GM18870 (cell line): ENCODE measurements around the gene RUVBL1.

Experiments
- ATAC-seq: cut with Tn5 transposase; IDR thresholded peaks from one replicate; pipeline ENCODE4 v1.9.1; 2021; ENCODE audit warnings: moderate library complexity; ENCODE audit not compliant: unreplicated experiment

The RUVBL1 gene

GRCh38 chr3:128143496-128143895 lies 19.9 kb upstream of the RUVBL1 start:
- no peak for ATAC-seq

- no peak for ATAC-seq
Observed at GRCh38 chr3:128133273-128133883, 9.8 kb upstream of the RUVBL1 start.

DNA sequence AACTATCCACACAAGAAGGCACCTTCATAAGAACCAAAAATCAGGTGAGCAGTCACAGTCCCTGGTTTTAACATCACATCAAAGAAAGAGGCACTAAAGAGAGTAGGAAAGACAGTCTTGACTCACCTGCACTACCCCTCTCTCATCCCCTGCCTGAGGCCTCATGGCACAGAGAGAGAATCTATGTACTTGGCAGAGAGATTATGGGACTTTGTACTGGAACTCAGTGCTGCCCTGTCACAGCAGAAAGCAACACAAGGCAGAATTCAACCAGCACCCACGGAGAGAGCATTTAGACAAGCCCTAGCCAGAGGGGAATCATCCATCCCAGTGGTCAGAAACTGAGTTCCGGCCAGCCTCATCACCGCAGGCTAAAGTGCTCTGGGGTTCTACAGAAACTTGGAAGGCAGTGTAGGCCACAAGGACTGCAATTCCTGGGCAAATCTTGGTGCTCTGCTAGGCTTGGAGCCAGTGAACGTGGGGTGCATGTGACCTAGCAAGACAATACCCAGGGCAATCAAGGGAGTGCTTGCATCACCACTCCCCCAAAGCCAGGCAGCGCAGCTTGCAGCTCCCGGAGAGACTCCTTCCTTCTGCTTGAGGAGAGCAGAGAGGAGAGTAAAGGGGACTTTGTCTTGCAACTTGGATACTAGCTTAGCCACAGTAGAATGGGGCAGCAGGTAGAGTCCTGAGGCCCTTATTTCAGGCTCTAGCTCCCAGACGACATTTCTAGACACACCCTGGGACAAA lies 8.5 kb upstream of the RUVBL1 start:
- ATAC-seq, result no peak

DNA sequence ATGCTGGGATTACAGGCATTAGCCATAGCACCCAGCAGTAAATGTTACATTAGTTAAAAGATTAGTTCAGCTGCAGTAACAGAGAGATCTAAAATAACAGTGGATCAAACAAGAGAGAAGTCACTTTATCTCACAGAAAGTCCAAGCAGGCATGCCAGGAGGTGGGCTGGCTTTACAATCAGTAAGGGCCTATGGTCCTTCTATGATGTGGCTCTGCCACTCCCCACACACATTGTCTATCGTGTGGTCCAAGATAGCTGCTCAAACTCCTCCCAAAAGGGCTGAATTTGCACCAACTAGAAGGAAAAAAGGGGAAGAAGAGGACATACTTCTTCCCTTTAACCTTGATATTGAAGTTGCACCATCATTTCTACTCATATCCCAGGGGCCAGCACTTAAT lies 4.6 kb upstream of the RUVBL1 start:
- ATAC-seq, result no peak

GRCh38 chr3:128127236-128127635 lies 3.6 kb upstream of the RUVBL1 start:
- ATAC-seq, result no peak

- ATAC-seq, result no peak
Observed at GRCh38 chr3:128123156-128123537, 465 bp downstream of the RUVBL1 start.

- no peak for ATAC-seq
Observed at GRCh38 chr3:128122013-128122412, 1.6 kb downstream of the RUVBL1 start.

GRCh38 chr3:128113817-128114794 lies 9.5 kb downstream of the RUVBL1 start:
- ATAC-seq, result no peak

- ATAC-seq, result no peak
Observed at GRCh38 chr3:128112357-128112968, 11.1 kb downstream of the RUVBL1 start.

GRCh38 chr3:128111147-128111546 lies 12.5 kb downstream of the RUVBL1 start:
- no peak for ATAC-seq

GRCh38 chr3:128107834-128108233 lies 15.8 kb downstream of the RUVBL1 start:
- no peak for ATAC-seq

DNA sequence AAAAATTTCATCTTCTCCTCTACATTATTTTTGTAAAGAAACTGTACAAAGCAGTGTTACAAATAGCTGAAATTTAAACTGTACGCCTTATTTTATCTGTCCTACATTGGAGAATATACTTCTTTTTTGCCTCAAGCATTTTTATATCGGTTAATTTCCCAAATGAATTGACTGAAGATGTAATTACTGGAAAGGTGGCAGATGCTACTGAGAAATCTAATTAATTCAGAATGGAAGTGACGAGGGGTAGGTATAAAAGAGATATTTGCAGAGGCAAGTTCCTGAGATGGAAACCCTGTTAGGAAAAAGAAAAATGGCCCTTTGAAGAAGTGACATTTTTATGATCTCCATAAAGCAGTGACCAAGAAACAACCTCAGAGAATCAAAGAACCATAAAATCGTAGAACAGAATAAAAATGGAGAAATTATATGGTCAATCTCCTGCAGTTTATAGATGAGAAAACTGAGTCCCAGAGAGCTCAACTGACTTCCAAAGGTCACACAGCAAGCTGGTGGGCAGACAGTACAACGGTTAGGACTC lies 20.4 kb downstream of the RUVBL1 start:
- no peak for ATAC-seq

- no peak for ATAC-seq
Observed at GRCh38 chr3:128100638-128101037, 23.0 kb downstream of the RUVBL1 start.

DNA sequence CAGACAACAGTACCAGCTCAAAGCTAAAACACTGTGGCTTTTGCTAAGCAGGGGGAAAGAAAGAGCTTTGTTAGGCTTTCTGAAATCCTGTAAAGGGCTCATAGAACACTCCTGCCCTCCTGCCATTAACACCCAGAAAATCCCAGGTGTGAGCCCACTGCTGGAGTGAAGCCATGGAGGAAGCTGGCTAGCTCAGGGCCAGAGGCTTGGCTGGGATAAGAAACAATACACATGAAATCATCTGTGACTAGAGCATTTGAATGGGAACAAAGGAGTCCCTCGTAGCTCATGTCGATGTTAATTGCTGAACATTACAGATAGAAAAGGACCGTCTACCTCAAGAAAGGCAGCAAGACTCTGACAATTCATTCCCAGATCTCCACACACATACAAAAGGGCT lies 23.5 kb downstream of the RUVBL1 start:
- no peak for ATAC-seq

DNA sequence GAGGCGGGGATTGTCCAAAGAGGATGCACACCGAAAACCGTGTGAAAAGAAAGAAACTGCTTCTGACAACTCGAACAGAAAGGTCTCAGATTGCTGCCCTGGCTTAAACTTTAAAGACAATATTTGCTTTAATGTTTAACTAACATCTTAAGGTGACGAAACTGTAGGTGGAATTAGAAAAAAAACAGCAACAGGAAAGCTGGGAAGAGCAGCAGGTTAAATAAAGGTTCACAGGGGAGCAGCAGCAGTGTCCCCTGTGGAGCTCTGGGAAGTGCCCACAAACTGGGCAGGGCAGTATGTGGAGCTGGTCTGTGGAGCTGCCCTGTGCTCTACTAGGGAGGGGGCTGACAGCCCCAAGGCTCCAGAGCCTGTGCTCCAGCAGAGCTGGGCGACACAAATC lies 25.4 kb downstream of the RUVBL1 start:
- ATAC-seq, result no peak

DNA sequence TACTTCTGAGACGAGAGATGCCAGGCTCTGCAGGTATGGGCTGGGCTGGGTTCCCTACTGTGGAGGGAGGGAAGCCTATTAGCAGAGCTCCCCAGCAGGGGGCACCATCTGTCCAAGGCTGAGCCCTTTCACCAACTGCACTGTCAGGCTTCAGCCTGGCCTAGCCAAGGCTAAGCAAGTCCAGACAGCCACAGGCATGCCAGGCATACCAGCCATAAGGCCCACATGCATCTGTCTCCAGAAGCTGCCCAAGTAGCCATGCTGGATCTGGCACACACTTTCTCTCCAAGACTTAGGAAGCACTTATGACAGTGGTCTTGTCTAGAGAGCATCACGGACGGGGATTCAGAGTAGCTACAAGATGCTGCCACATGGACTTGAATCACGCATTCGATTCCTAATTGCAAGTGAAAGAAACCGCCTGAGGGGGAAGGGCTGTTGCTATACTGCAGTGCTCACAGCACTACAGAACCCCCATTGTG lies 28.3 kb downstream of the RUVBL1 start:
- ATAC-seq, result no peak

DNA sequence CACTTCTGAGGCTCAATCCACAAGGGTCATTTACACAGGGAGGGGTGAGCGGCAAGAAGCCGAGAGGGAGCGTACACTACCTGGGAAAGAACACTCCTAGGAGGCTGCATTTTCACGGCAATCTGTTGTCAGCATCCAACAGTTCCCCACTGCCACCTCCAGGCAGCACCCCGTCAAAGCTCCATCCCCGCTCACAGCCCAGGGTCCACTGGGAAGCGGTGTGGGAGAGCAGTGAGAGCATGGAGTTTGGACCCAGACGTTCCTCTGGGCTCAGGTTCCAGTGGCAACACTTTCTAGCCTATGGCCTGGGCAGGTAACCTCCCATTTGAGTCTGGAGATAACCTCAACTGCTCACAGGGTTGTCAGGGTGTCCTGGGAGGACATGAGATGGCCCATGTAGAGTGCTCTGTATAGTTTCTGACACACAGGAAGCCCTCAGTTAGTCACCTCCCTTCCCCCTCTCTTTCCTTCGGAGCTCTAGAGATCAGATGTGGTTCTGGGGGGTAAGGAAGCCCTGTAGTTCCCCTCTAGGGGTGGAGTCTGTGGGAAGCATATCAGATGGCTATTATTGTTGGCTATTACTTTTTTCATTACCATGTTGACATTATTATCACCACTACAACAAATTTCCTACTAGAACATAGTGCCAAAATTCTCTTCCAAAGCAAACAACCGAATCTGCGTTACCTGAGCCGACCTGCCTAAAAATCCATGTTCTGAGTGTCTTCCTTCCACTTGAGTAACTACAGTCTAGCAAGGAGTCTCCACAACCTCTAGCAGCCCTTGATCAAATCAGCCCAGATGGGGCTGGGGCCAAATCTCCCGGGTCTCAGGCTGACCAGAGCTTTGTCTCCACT lies 29.1 kb downstream of the RUVBL1 start:
- ATAC-seq, result no peak

DNA sequence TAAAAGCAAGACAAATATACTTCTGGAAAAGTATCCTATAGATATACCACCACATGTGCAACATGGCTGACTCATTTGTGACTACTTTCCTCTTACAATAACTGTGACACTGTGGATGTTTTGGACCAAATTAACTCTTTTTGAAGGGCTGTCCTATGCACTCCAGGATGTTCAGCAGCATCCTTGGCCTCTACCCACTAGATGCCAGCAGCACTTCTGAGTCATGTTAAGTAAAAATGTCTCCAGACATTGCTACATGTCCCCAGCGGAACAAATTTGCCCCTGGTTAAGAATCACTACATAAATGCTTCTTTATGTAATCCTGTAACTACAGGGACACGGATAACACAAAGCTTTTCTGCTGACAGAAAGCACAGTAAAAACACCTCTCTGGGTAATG lies 32.0 kb downstream of the RUVBL1 start:
- no peak for ATAC-seq

- no peak for ATAC-seq
Observed at GRCh38 chr3:128089135-128089534, 34.5 kb downstream of the RUVBL1 start.

DNA sequence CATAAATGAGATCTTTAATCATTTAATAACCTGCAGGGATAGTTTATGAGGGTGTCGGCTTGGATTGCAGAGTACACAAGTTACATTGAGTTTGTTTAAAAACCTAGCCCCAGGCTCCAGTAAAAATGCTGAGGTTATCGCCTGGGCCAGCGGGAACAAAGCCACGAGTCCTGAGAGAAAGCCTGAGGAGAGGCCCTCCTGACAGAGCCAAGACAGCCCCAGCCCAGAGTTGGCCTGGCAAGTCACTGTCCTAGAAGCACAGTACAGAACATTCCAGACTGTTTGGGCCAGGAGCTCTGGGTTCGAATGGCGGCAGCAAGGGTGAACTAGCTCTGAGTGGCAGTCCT lies 39.0 kb downstream of the RUVBL1 start:
- ATAC-seq, result no peak
